Stomach (tissue), 9 donors: ENCODE measurements around the gene TENT4B. TPM values are rescaled to one million over a fixed set of nuclear protein-coding genes. Genes with fewer than 3 reads are reported as not detected.
A peak's percentile ranks its signal among the peaks of the same experiment; 100 is the strongest.

Experiments used
- DNase-seq, 2 donors: peaks; one replicate each; pipeline versions ENCODE4 v3.0.0 to v3.0.0-alpha.2; 2013 to 2019
- H3K27ac ChIP-seq, 5 donors: fragments of 200-600 bp in 4 of 5; sonication (generic) in 4 of 5; one replicate each; pipeline ENCODE4 v1.5.1; 2013 to 2019; ENCODE audit warnings: mild to moderate bottlenecking in 1 of 5, moderate library complexity in 1 of 5
- H3K27me3 ChIP-seq, 3 donors: fragments of 200-600 bp; sonication (generic); one replicate each; pipeline ENCODE4 v1.5.1; 2017 to 2019; ENCODE audit warnings: mixed run types in 1 of 3
- H3K36me3 ChIP-seq, 4 donors: fragments of 200-600 bp; sonication (generic); 1 replicate in 3 of 4; 2 replicates in 1 of 4; pipeline ENCODE4 v1.5.1; 2016 to 2019
- H3K4me1 ChIP-seq, 4 donors: fragments of 200-600 bp; sonication (generic); one replicate each; pipeline ENCODE4 v1.5.1; 2016 to 2019
- H3K4me3 ChIP-seq, 4 donors: fragments of 200-600 bp; sonication (generic) in 3 of 4; one replicate each; pipeline ENCODE4 v1.5.1; 2016 to 2019; ENCODE audit warnings: mild to moderate bottlenecking in 1 of 4
- H3K9me3 ChIP-seq, 4 donors: fragments of 200-600 bp; sonication (generic); one replicate each; pipeline ENCODE4 v1.5.1; 2016 to 2019
- CTCF ChIP-seq, 7 experiments: fragments of 450-650 bp in 4 of 7; fragments of 200-600 bp in 3 of 7; sonication (generic) in 3 of 7; IDR thresholded peaks; one replicate each; pipeline ENCODE4 v1.5.1; 2016 to 2019; ENCODE audit warnings: antibody characterized with exemption in 7 of 7, control low read depth in 2 of 7, mild to moderate bottlenecking in 1 of 7
- EP300 ChIP-seq: sonication (generic); formaldehyde crosslinking; IDR thresholded peaks from one replicate; pipeline ENCODE4 v1.6.1; 2017; ENCODE audit warnings: antibody characterized with exemption
- POLR2A ChIP-seq, 4 donors: fragments of 450-650 bp; IDR thresholded peaks; one replicate each; pipeline ENCODE4 v1.6.1; 2016; ENCODE audit warnings: antibody characterized with exemption in 4 of 4, control low read depth in 2 of 4, mild to moderate bottlenecking in 1 of 4, moderate library complexity in 1 of 4
- POLR2AphosphoS5 ChIP-seq, 3 donors: sonication (generic); formaldehyde crosslinking; IDR thresholded peaks; one replicate each; pipeline ENCODE4 v1.6.1; 2016; ENCODE audit warnings: antibody characterized with exemption in 3 of 3
- WGBS, 5 donors: extraction: QIAGEN DNeasy Blood & Tissue Kit in 3 of 5; methylation state at CpG; one replicate each; pipeline versions ENCODE4 v1.1.5 to v1.1.7; 2013 to 2018; 5-methylcytosine and 5-hydroxymethylcytosine counted together
- intact Hi-C: fragments of 100-400 bp; cut with DNase I; formaldehyde crosslinking; loops from one replicate; pipeline ENCODE4 v1.15.1; 2023; ENCODE audit warnings: low total_unique reads
- polyA plus RNA-seq, 3 donors: library from polyadenylated mRNA; stranded (reverse); fragments of 200-250 nt; gene quantifications; one replicate each; pipeline ENCODE4 v1.2.3, GENCODE V29; 2013
- total RNA-seq, 5 donors: library from RNA; depleted of rRNA; stranded (reverse); fragments of >200 nt; gene quantifications; one replicate each; pipeline versions ENCODE4 v1.1.0 to v1.2.3, GENCODE V29; 2014 to 2016
- donor health status: healthy with polysubstance abuse.
- donor health status: Bipolar disorder and iron deficiency.
- donor health status: healthy.

TENT4B gene
- total and polyA plus RNA-seq, 8 donors = 2.4 to 24.1 (median 8.3) TPM

- Histone ChIP-seq H3K27ac (peak overlapping the region in 4 of 5 donors; percentile 2 to 39 (median 30)), H3K4me3 (no peak overlapping the region), H3K4me1 (peaks cover 15 to 98% (median 58%) of the 10 kb centered on the region in 4 donors), H3K9me3 (no peaks in the 10 kb centered on the region), H3K36me3 (no peaks in the 10 kb centered on the region), H3K27me3 (no peaks in the 10 kb centered on the region)
- no peak for TF ChIP-seq CTCF (IDR thresholded peaks at IDR 0.05)
- no peak for TF ChIP-seq POLR2A (IDR thresholded peaks at IDR 0.05)
- no peak for TF ChIP-seq EP300
- no peak for TF ChIP-seq POLR2AphosphoS5 (IDR thresholded peaks at IDR 0.05)
- WGBS, 5 donors = 48 to 65% (median 51%) methylated on average over 3 of the region's 3 CpGs
- intact Hi-C loops = no loop called here
- peak in 1 of 2 donors; percentile 39 for DNase-seq
Measured at GRCh38 chr16:50185005-50185505, 31.9 kb downstream of the TENT4B start.

GRCh38 chr16:50188619-50189136, 35.6 kb downstream of the TENT4B start:
- DNase-seq = peak in 1 of 2 donors; percentile 21
- intact Hi-C loops = no loop called here
- no peaks in the 10 kb centered on the region for H3K36me3 ChIP-seq
- H3K27ac ChIP-seq = peak overlapping the region in 1 of 5 donors; percentile 13
- no peak for TF ChIP-seq CTCF (IDR thresholded peaks at IDR 0.05)
- no peak for TF ChIP-seq POLR2AphosphoS5 (IDR thresholded peaks at IDR 0.05)
- TF ChIP-seq POLR2A (IDR thresholded peaks at IDR 0.05) = no peak
- no peak for TF ChIP-seq EP300
- WGBS, 5 donors = 52 to 79% (median 69%) methylated on average over 3 of the region's 3 CpGs
- H3K27me3 ChIP-seq = no peaks in the 10 kb centered on the region
- H3K4me1 ChIP-seq = peaks cover 15 to 86% (median 41%) of the 10 kb centered on the region in 4 donors
- no peaks in the 10 kb centered on the region for H3K9me3 ChIP-seq
- no peak overlapping the region for H3K4me3 ChIP-seq

GRCh38 chr16:50190292-50190691, 37.2 kb downstream of the TENT4B start:
- TF ChIP-seq POLR2AphosphoS5 (IDR thresholded peaks at IDR 0.05) (no peak), CTCF (IDR thresholded peaks at IDR 0.05) (no peak), EP300 (no peak), POLR2A (IDR thresholded peaks at IDR 0.05) (no peak)
- no peak overlapping the region for H3K27ac ChIP-seq
- H3K36me3 ChIP-seq = no peaks in the 10 kb centered on the region
- H3K9me3 ChIP-seq = no peaks in the 10 kb centered on the region
- DNase-seq = no peak
- no peak overlapping the region for H3K4me3 ChIP-seq
- intact Hi-C loops = no loop called here
- WGBS, 5 donors = 83 to 92% (median 84%) methylated on average over 2 of the region's 2 CpGs
- peaks cover 9 to 83% (median 34%) of the 10 kb centered on the region in 4 donors for H3K4me1 ChIP-seq
- no peaks in the 10 kb centered on the region for H3K27me3 ChIP-seq

- intact Hi-C loops = no loop called here
- DNase-seq = no peak
- H3K4me3 ChIP-seq = no peak overlapping the region
- H3K4me1 ChIP-seq = peaks cover 9 to 81% (median 34%) of the 10 kb centered on the region in 4 donors
- TF ChIP-seq EP300 (no peak), POLR2A (IDR thresholded peaks at IDR 0.05) (no peak), POLR2AphosphoS5 (IDR thresholded peaks at IDR 0.05) (no peak), CTCF (IDR thresholded peaks at IDR 0.05) (no peak)
- H3K27ac ChIP-seq = no peak overlapping the region
- H3K36me3 ChIP-seq = no peaks in the 10 kb centered on the region
- H3K9me3 ChIP-seq = no peaks in the 10 kb centered on the region
- H3K27me3 ChIP-seq = no peaks in the 10 kb centered on the region
- WGBS, 5 donors = 89 to 100% (median 98%) methylated on average over 2 of the region's 2 CpGs
Measured at GRCh38 chr16:50192386-50193050, 39.4 kb downstream of the TENT4B start.
